IMR-90 (cell line): ENCODE data around the gene UTF1.

ENCODE experiments used
- CEBPB ChIP-seq: IDR thresholded peaks from 2 replicates; pipeline ENCODE4 v1.6.1; 2012; ENCODE audit warnings: low read depth, low read length, improper control_type of control experiment
- CHD1 ChIP-seq: IDR thresholded peaks from 2 replicates; pipeline ENCODE4 v1.6.1; 2012; ENCODE audit warnings: low read depth, low read length, improper control_type of control experiment
- CTCF ChIP-seq: conservative IDR thresholded peaks from 2 replicates; pipeline ENCODE4 v1.5.1; 2012; ENCODE audit warnings: mild to moderate bottlenecking, low read depth, low read length, improper control_type of control experiment
- MAZ ChIP-seq: IDR thresholded peaks from 2 replicates; pipeline ENCODE4 v1.6.1; 2012; ENCODE audit warnings: low read depth, mild to moderate bottlenecking, low read length, improper control_type of control experiment, moderate library complexity, borderline replicate concordance
- MXI1 ChIP-seq: IDR thresholded peaks from 2 replicates; pipeline ENCODE4 v1.6.1; 2012; ENCODE audit warnings: low read depth, mild to moderate bottlenecking, low read length, moderate library complexity, borderline replicate concordance
- POLR2A ChIP-seq: IDR thresholded peaks from 2 replicates; pipeline ENCODE4 v1.6.1; 2012; ENCODE audit warnings: mild to moderate bottlenecking, low read depth, low read length

GRCh38 chr10:133258818-133259601 lies 29.0 kb downstream of the UTF1 start:
- TF ChIP-seq CTCF (no peak), POLR2A (no peak; the same call in 1 of the 2 replicates), MAZ (peak; percentile 52; the same call in 1 of the 2 replicates), CHD1 (no peak), MXI1 (peak; percentile 93), CEBPB (peak; percentile 96)
